A549 (cell line): ENCODE data around the gene TIMM44. TPM values are rescaled to one million over a fixed set of nuclear protein-coding genes. Genes with fewer than 3 reads are reported as not detected.

ENCODE experiments used
- ATAC-seq, 2 experiments: fragments of 200-7000 bp in 1 of 2; fragments of >200 bp in 1 of 2; cut with Nextera tagmentation in 1 of 2; cut with Tn5 transposase in 1 of 2; 3 replicates each; pipeline versions ENCODE4 v1.8.0 to v1.9.1; 2018 to 2020; ENCODE audit warnings: mild to moderate bottlenecking in 1 of 2, moderate library complexity in 1 of 2
- CTCF ChIA-PET: fragments of 300-600 bp; sonication (Branson Sonifier 250); formaldehyde crosslinking; extraction: SDS; loops from one replicate; lab custom pipeline; 2021; ENCODE audit warnings: antibody characterized with exemption, inconsistent platforms; lab: Yijun Ruan, JAX
- POLR2A ChIA-PET: fragments of 350-600 bp; formaldehyde crosslinking; extraction: SDS; loops from one replicate; lab custom pipeline; 2021; ENCODE audit warnings: antibody characterized with exemption, inconsistent platforms; lab: Yijun Ruan, JAX
- DNase-seq, 2 experiments: peaks; one replicate each; pipeline versions ENCODE4 v3.0.0 to v3.0.0-alpha.2; 2011 to 2016; ENCODE audit warnings: low read depth in 1 of 2, low spot score in 1 of 2
- FAIRE-seq: peaks from 2 replicates; lab custom pipeline; 2011; peaks lifted over from hg19 to GRCh38; lab: Jason Lieb, UNC
- H3K27ac ChIP-seq, 2 experiments: fragments of >200 bp; sonication (Bioruptor Twin); formaldehyde crosslinking; 3 replicates each; pipeline ENCODE4 v1.5.1; 2016 to 2017
- H3K4me1 ChIP-seq: fragments of >200 bp; sonication (Bioruptor Twin); formaldehyde crosslinking; 3 replicates; pipeline ENCODE4 v1.6.1; 2016
- H3K4me2 ChIP-seq: fragments of >200 bp; sonication (Bioruptor Twin); formaldehyde crosslinking; 3 replicates; pipeline ENCODE4 v1.6.1; 2016
- H3K4me3 ChIP-seq: fragments of >200 bp; sonication (Bioruptor Twin); formaldehyde crosslinking; 3 replicates; pipeline ENCODE4 v1.5.1; 2016
- H3K9me3 ChIP-seq: fragments of >200 bp; sonication (Bioruptor Twin); formaldehyde crosslinking; 3 replicates; pipeline ENCODE4 v1.6.1; 2016
- CEBPB ChIP-seq, 2 experiments: fragments of >200 bp in 1 of 2; sonication (Bioruptor Twin) in 1 of 2; formaldehyde crosslinking in 1 of 2; IDR thresholded peaks; 2 replicates each; pipeline ENCODE4 v1.6.1; 2012 to 2016
- CHD2 ChIP-seq: fragments of 150-350 bp; IDR thresholded peaks from 2 replicates; pipeline ENCODE4 v1.6.1; 2014; ENCODE audit warnings: low read length; ENCODE audit not compliant: partially characterized antibody
- ESRRA ChIP-seq: fragments of 150-350 bp; IDR thresholded peaks from 2 replicates; pipeline ENCODE4 v1.6.1; 2014; ENCODE audit warnings: mild to moderate bottlenecking, low read length, borderline replicate concordance
- FOSB ChIP-seq: fragments of 250-450 bp; sonication (Bioruptor Pico); IDR thresholded peaks from 2 replicates; pipeline ENCODE4 v1.5.0; 2020; ENCODE audit warnings: mild to moderate bottlenecking, moderate library complexity
- FOXS1 ChIP-seq: fragments of 250-450 bp; sonication (Bioruptor Pico); IDR thresholded peaks from 2 replicates; pipeline ENCODE4 v1.5.0; 2020; ENCODE audit warnings: mild to moderate bottlenecking, moderate library complexity
- GATA3 ChIP-seq: IDR thresholded peaks from 2 replicates; pipeline ENCODE4 v1.6.1; 2012; ENCODE audit warnings: borderline replicate concordance
- HES2 ChIP-seq: fragments of >200 bp; sonication (Bioruptor Twin); formaldehyde crosslinking; IDR thresholded peaks from 2 replicates; pipeline ENCODE4 v1.6.1; 2016
- HEYL ChIP-seq: fragments of 250-450 bp; sonication (Bioruptor Pico); IDR thresholded peaks from 2 replicates; pipeline ENCODE4 v1.8.0; 2021; ENCODE audit warnings: mild to moderate bottlenecking, moderate library complexity
- HMGXB4 ChIP-seq: fragments of 250-450 bp; sonication (Bioruptor Pico); IDR thresholded peaks from 2 replicates; pipeline ENCODE4 v1.5.0; 2021; ENCODE audit warnings: mild to moderate bottlenecking, moderate library complexity, borderline replicate concordance
- HOXB5 ChIP-seq: fragments of 250-450 bp; sonication (Bioruptor Pico); IDR thresholded peaks from 2 replicates; pipeline ENCODE4 v1.5.0; 2020; ENCODE audit warnings: mild to moderate bottlenecking, moderate library complexity
- KDM1A ChIP-seq: fragments of 200-600 bp; sonication (generic); IDR thresholded peaks from 2 replicates; pipeline ENCODE4 v1.6.1; 2016; ENCODE audit warnings: low read depth, mild to moderate bottlenecking
- MAX ChIP-seq: IDR thresholded peaks from 2 replicates; pipeline ENCODE4 v1.6.1; 2012
- MYC ChIP-seq: IDR thresholded peaks from 2 replicates; pipeline ENCODE4 v1.6.1; 2012; ENCODE audit warnings: mild to moderate bottlenecking, inconsistent platforms, low read length, improper control_type of control experiment, borderline replicate concordance
- PHF8 ChIP-seq: fragments of 200-600 bp; sonication (generic); IDR thresholded peaks from 2 replicates; pipeline ENCODE4 v1.6.1; 2016; ENCODE audit warnings: low read depth, mild to moderate bottlenecking, antibody characterized with exemption, moderate library complexity, borderline replicate concordance
- POLR2A ChIP-seq: IDR thresholded peaks from 2 replicates; pipeline ENCODE4 v1.6.1; 2012; ENCODE audit warnings: mild to moderate bottlenecking, low read length
- RAD21 ChIP-seq, 2 experiments: fragments of >200 bp in 1 of 2; sonication (Bioruptor Twin) in 1 of 2; formaldehyde crosslinking in 1 of 2; IDR thresholded peaks in 1 of 2; conservative IDR thresholded peaks in 1 of 2; 2 replicates in 1 of 2; 3 replicates in 1 of 2; pipeline ENCODE4 v1.6.1; 2012 to 2018; ENCODE audit warnings: inconsistent platforms in 1 of 2
- RARB ChIP-seq: fragments of 250-450 bp; sonication (Bioruptor Pico); IDR thresholded peaks from 2 replicates; pipeline ENCODE4 v1.8.0; 2021; ENCODE audit warnings: mild to moderate bottlenecking, moderate library complexity
- REST ChIP-seq: fragments of 200-600 bp; sonication (generic); IDR thresholded peaks from 2 replicates; pipeline ENCODE4 v1.6.1; 2016; ENCODE audit warnings: antibody characterized with exemption, mild to moderate bottlenecking, moderate library complexity
- RFX5 ChIP-seq: fragments of 450-650 bp; IDR thresholded peaks from 2 replicates; pipeline ENCODE4 v1.7.1; 2014; ENCODE audit warnings: antibody characterized with exemption, mild to moderate bottlenecking, moderate library complexity
- ZFP36 ChIP-seq: fragments of 450-650 bp; IDR thresholded peaks from 2 replicates; pipeline ENCODE4 v1.6.1; 2014; ENCODE audit warnings: borderline replicate concordance; ENCODE audit not compliant: partially characterized antibody
- WGBS: methylation state at CpG from one replicate; pipeline ENCODE4 v1.1.6; 2017; ENCODE audit errors: missing lambda C conversion rate; 5-methylcytosine and 5-hydroxymethylcytosine counted together
- polyA plus RNA-seq, 4 experiments: library from polyadenylated mRNA; depleted of rRNA in 3 of 4; stranded (reverse); fragments of >200 nt; fragmentation: RNase III in 1 of 4; extraction: RNeasy Plus Mini Kit Qiagen cat#74134 plus additional on column Dnase treatment in 1 of 4; gene quantifications; 2 replicates in 3 of 4; 3 replicates in 1 of 4; pipeline ENCODE4 v1.2.3, GENCODE V29; 2011 to 2017
- TF ChIP-seq, protein P1 (sequence below): fragments of 450-650 bp; IDR thresholded peaks from 2 replicates; pipeline ENCODE4 v1.6.1; 2014; ENCODE audit warnings: antibody characterized with exemption
- TF ChIP-seq, protein P2 (sequence below): IDR thresholded peaks from 2 replicates; pipeline ENCODE4 v1.6.1; 2012; ENCODE audit warnings: low read depth, borderline replicate concordance
- TF ChIP-seq, protein P3 (sequence below): IDR thresholded peaks from 2 replicates; pipeline ENCODE4 v1.6.1; 2012

TIMM44 gene
- polyA plus RNA-seq, 2 of the 4 experiments (the other 2 are of a cell fraction), result 29.7 to 53.2 TPM

DNA sequence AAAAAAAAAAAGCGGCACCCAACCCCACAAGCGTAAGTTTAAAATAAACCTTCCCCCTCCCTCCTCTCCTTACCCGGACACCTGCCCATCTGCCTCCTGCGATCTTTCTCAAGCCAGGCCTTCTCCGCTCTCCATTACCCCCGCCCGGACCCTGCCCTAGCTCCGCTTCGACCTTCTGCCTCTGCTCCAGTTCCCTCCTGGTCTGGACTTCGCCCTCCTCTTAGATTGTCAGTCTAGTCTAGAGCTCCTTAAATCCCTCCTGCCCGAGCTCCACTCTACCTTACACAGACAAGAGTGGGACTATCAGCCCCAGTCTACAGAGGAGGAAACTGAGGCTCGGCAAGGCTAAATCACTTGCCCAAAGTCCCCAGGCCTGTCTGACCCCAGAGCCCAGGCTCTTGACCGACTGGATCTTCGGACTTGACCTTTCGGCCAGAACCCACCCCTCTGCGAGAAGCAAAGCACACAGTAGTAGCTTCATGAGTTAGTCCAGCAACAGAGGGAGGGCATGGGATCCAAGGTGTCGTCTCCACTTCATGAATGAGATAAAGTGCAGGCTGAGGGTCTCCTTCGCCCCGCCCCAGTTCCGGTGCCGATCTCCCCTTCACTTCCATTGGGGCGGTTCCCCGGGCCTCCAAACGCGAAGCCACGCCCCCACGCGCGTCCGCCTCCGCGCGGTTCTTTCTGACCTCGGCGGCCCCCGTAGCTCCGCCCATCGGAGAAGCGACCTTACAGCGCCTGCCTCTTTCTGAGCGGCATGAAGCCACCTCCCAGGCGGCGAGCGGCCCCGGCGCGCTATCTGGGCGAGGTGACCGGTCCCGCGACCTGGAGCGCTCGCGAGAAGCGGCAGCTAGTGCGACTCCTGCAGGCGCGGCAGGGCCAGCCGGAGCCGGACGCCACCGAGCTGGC, 23.6 kb downstream of the TIMM44 start, which contains the start of gene SNAPC2 (continued):
- peak; percentile 45 for TF ChIP-seq REST
- TF ChIP-seq HOXB5 (CRISPR knock-in tag), result no peak
- TF ChIP-seq MAX, result peak; percentile 47; the same call in 1 of the 2 replicates
- TF ChIP-seq, protein P1, sequence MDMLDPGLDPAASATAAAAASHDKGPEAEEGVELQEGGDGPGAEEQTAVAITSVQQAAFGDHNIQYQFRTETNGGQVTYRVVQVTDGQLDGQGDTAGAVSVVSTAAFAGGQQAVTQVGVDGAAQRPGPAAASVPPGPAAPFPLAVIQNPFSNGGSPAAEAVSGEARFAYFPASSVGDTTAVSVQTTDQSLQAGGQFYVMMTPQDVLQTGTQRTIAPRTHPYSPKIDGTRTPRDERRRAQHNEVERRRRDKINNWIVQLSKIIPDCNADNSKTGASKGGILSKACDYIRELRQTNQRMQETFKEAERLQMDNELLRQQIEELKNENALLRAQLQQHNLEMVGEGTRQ, result no peak

DNA sequence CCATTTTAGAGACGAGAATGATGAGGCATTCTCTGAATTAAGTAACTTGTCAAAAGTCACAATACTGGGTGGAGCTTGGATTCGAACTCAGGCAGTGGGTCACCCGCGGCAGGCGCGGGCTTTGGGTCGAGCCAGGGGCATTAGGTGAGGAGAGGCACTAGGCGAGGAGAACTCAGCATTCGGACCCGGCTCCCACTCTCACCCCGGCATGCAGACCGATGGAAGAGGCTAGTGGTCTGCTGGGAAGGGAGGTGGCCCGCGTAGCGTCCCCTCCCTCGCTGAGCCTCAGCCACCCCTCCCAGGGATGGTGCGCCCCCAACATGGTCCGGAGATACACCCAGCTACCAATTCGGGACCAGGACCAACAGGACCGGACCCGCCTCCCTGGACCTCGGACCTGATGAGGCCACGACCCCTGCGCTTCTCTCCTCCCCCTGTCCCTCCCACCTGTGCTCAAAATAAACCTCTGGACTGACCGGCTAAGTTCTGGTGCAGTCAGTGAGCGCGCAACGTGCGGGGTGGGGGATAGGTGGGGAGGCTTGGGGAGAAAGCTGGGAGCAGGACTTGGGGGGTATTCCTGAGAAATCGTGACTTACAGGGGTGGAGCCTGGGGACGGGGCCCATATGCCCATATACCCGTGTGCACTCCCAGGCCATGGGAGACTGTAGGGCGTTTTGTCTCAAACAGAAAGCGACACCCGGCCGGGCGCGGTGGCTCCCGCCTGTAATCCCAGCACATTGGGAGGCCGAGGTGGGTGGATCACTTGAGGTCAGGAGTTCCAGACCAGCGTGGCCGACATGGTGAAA, 24.6 kb downstream of the TIMM44 start:
- TF ChIP-seq RFX5 (no peak), CEBPB (IDR thresholded peaks at IDR 0.05) (no peak), PHF8 (no peak), POLR2A (no peak), ZFP36 (no peak), FOSB (no peak), CHD2 (no peak), MAX (no peak), ESRRA (no peak), RAD21 (conservative IDR thresholded peaks at IDR 0.05 in 1 of 2, IDR thresholded peaks at IDR 0.05 in 1 of 2) (no peak), GATA3 (no peak), MYC (no peak), HES2 (no peak), HMGXB4 (CRISPR knock-in tag) (no peak), KDM1A (no peak; the same call in 1 of the 2 replicates), FOXS1 (no peak), HEYL (no peak), RARB (CRISPR knock-in tag) (no peak)
- TF ChIP-seq, protein P2, sequence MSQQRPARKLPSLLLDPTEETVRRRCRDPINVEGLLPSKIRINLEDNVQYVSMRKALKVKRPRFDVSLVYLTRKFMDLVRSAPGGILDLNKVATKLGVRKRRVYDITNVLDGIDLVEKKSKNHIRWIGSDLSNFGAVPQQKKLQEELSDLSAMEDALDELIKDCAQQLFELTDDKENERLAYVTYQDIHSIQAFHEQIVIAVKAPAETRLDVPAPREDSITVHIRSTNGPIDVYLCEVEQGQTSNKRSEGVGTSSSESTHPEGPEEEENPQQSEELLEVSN, result no peak
- TF ChIP-seq, protein P3, sequence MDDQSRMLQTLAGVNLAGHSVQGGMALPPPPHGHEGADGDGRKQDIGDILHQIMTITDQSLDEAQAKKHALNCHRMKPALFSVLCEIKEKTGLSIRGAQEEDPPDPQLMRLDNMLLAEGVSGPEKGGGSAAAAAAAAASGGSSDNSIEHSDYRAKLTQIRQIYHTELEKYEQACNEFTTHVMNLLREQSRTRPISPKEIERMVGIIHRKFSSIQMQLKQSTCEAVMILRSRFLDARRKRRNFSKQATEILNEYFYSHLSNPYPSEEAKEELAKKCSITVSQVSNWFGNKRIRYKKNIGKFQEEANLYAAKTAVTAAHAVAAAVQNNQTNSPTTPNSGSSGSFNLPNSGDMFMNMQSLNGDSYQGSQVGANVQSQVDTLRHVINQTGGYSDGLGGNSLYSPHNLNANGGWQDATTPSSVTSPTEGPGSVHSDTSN, result no peak
- Histone ChIP-seq H3K27ac (no peak overlapping the region), H3K4me2 (no peak overlapping the region), H3K9me3 (no peaks in the 10 kb centered on the region), H3K4me1 (peaks cover 19% of the 10 kb centered on the region), H3K4me3 (no peak overlapping the region)
- CTCF ChIA-PET, result interaction anchor here (0.6 to 2.4 kb wide), 11 partner anchors 8 to 335 kb away, joined by 3 to 14 read pairs (median 4); no protein-coding TSS in a partner anchor
- 89% methylated on average over 29 of the region's 42 CpGs for WGBS
- FAIRE-seq, result no peak
- POLR2A ChIA-PET, result interaction anchor here (1.9 to 2.0 kb wide), 2 partner anchors 15 to 25 kb away, joined by 12 to 17 read pairs; partner anchors contain the start of genes MAP2K7 and TIMM44
- ATAC-seq, result no peak
- DNase-seq, result no peak
